NCI-H1436 (cell line): ENCODE results near the gene CCNB3.

Experiments used
- DNase-seq: peaks from one replicate; lab custom pipeline; 2025; lab: John Stamatoyannopoulos, UW

CCNB3 gene

DNA sequence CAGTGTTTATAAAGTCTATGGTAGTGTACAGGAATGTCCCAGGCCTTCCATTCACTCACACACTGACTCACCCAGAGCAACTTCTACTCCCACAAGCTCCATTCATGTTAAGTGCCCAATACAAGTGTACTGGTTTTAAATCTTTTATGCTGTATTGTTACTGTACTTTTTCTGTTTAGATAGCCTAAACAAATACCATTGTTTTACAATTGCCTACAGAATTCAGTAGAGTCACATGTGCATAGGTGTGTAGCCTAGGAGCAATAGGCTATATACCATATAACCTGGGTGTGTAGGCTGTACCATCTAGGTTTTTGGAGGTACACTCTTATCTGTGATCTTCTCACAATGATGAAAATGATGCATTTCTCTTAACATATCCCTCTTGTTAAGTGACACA, 139.4 kb downstream of the CCNB3 start:
- no peak for DNase-seq

DNA sequence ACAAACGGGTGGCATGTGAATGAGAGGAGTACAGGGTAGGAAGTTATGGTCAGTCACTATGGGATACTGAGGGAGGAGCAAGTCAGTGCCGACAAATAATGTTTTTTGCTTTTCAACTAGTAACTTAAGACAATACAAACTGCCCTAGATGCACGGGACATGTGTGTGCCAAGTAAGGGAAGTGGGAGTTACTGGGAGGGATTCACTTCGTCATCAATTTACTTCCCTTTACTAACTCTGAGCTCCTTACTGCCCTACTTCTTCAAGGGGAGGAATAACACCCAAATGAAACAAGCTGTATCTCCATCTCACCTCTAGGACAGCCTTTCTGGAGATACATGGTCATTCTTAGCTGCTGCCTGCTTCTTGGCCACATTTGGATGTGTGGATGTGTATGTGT, 168.4 kb downstream of the CCNB3 start:
- DNase-seq, result no peak

DNA sequence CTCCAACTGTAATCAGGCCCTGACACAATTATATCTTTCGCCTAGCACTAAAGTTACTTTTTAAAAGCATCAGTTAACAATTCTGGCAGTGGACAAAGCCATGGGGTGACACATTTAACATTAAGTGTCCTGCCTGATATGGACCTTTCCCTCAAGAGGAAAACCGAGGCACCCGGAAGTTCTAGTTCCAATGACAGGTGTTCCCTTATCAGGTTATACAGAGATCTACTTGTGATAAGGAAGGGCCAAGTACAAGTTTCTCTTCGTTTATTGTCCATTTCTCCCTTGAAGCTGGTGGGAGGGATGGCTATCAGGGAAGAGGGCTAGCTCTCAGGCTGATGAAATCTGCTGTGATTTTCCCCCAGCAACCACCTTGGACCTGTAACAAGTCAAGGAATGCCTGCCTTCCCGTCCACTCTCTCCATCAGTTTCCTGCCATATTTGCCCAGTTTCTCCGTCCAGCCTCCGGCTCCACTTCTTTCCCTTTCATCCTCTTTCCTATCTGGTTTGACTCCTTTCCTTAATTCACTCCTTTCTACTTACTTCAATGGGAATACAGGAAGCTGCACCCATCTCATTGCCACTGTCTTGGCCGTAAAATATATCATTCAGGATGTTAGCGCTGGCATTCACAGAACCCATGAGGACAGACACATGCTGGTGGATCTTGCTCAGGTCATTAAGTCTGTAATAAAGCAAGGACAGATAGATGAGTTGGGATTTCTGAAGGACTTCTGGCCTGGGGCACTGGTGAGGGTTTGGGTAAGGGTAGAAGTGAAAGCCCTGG, 171.1 kb downstream of the CCNB3 start:
- no peak for DNase-seq

DNA sequence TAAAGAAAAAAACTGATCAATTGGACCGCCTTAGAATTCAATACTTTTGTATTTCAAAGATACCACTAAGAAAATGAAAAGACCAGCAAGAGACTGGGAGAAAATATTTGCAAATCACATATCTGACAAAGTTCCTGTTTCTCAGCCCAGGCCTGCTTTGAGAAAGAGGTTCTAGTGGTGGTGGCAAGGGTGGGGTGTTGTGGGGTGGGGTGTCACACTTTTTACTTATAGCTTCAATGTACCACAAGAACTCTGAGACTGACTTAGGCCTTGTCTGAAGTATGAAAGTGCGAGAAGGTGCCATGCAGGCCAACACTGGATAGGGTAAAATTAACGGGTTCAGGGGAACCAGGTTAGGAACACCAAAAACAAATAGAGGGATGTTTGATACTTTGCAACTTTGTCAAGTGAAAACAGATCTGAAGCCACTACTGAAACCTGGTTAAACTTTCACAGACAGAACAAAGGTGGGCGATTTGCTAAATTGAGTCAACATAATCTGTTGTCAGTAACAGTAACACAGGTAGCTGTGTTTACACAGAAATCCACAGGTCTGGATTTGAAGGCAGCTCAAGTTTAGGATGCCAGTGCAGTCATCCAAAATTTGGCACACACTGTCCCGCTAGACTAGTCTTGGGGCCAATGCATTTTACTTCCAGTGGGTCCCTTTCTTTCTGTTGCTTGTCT, 177.3 kb downstream of the CCNB3 start:
- DNase-seq, result no peak

DNA sequence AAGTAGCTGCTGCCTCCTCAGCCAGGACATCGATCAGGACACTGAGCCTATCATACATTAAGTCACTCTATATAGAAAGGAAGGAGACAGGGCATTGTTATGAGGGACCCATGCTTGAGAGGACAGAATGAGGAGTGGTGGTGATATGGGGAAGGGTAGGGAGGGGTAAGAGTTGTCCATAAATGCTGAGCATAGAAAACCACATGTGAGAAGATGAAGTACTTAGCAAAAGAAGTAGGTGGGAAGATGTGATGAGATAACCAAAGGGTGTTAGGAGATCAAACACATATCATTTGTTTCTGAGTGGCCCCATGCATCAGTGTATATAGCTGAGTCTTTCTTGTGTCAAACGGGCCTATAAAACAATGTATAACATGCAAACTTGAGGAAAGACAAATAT, 182.0 kb downstream of the CCNB3 start:
- no peak for DNase-seq

DNA sequence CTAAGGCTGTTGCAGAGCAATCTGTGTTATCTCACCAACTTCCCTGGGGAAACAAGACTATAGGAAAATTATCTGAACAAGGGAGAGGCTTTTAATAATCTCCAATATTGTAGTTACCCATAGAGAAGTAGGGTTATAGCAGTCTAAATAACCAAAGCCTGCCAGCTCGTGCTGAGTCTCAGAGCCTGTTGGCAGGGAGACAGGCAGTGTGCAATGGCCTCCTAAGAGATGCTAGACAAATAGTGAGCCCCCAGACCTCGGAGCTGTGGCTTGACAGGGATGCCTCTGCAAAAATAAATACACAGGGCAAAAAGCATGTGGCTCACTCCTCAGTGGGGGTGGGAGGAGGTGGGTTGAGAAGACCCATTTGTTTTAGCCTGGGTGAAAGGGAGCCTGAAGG, 189.3 kb downstream of the CCNB3 start:
- DNase-seq, result no peak
